Renal pelvis (tissue), 12 donors: ENCODE data around the gene ATXN7L3B. TPM values are rescaled to one million over a fixed set of nuclear protein-coding genes. Genes with fewer than 3 reads are reported as not detected.
"Not testable (repeated sequence)": the region's sequence is repeated elsewhere in the genome, so short reads cannot be mapped to it uniquely, and the experiment has no call there.

ENCODE experiments used
- DNase-seq: peaks from one replicate; pipeline ENCODE4 v3.0.0-alpha.2; 2013
- long read RNA-seq, 16 experiments: transcript quantifications; one replicate each; lab custom pipeline, GENCODE V29; 2026
- polyA plus RNA-seq, 3 donors: library from polyadenylated mRNA; unstranded; fragments of 120-200 nt; gene quantifications; one replicate each; pipeline ENCODE4 v1.2.1, GENCODE V29; 2013; ENCODE audit not compliant: insufficient read length in 3 of 3

ATXN7L3B gene
- polyA plus RNA-seq, result 10 to 100 TPM; 80.2 to 84.4 (median 82.3) TPM
- long read RNA-seq, donor 1, full-length matches to known transcripts, result 181 of 181 reads
- long read RNA-seq, donor 1, partial matches to known transcripts, result 0 of 181 reads
- long read RNA-seq, donor 1, other reads (novel, unspliced or antisense), result 0 of 181 reads
- long read RNA-seq, donor 2, full-length matches to known transcripts, result 231 of 231 reads
- long read RNA-seq, donor 2, partial matches to known transcripts, result 0 of 231 reads
- long read RNA-seq, donor 2, other reads (novel, unspliced or antisense), result 0 of 231 reads
- long read RNA-seq, donor 3, full-length matches to known transcripts, result 202 of 202 reads
- long read RNA-seq, donor 3, partial matches to known transcripts, result 0 of 202 reads
- long read RNA-seq, donor 3, other reads (novel, unspliced or antisense), result 0 of 202 reads
- long read RNA-seq, donor 4, full-length matches to known transcripts, result 173 of 173 reads
- long read RNA-seq, donor 4, partial matches to known transcripts, result 0 of 173 reads
- long read RNA-seq, donor 4, other reads (novel, unspliced or antisense), result 0 of 173 reads
- long read RNA-seq, donor 5, full-length matches to known transcripts, result 95 of 95 reads
- long read RNA-seq, donor 5, partial matches to known transcripts, result 0 of 95 reads
- long read RNA-seq, donor 5, other reads (novel, unspliced or antisense), result 0 of 95 reads
- long read RNA-seq, donor 6, full-length matches to known transcripts, result 239 of 239 reads
- long read RNA-seq, donor 6, partial matches to known transcripts, result 0 of 239 reads
- long read RNA-seq, donor 6, other reads (novel, unspliced or antisense), result 0 of 239 reads
- long read RNA-seq, donor 7, full-length matches to known transcripts, result 234 of 234 reads
- long read RNA-seq, donor 7, partial matches to known transcripts, result 0 of 234 reads
- long read RNA-seq, donor 7, other reads (novel, unspliced or antisense), result 0 of 234 reads
- long read RNA-seq, donor 8, full-length matches to known transcripts, result 146 of 146 reads
- long read RNA-seq, donor 8, partial matches to known transcripts, result 0 of 146 reads
- long read RNA-seq, donor 8, other reads (novel, unspliced or antisense), result 0 of 146 reads
- long read RNA-seq, donor 9, full-length matches to known transcripts, result 274 of 274 reads
- long read RNA-seq, donor 9, partial matches to known transcripts, result 0 of 274 reads
- long read RNA-seq, donor 9, other reads (novel, unspliced or antisense), result 0 of 274 reads
- long read RNA-seq, donor 10, full-length matches to known transcripts, result 287 of 287 reads
- long read RNA-seq, donor 10, partial matches to known transcripts, result 0 of 287 reads
- long read RNA-seq, donor 10, other reads (novel, unspliced or antisense), result 0 of 287 reads
- long read RNA-seq, donor 11, full-length matches to known transcripts, result 151 of 151 reads
- long read RNA-seq, donor 11, partial matches to known transcripts, result 0 of 151 reads
- long read RNA-seq, donor 11, other reads (novel, unspliced or antisense), result 0 of 151 reads
- long read RNA-seq, donor 12, full-length matches to known transcripts, result 304 of 304 reads
- long read RNA-seq, donor 12, partial matches to known transcripts, result 0 of 304 reads
- long read RNA-seq, donor 12, other reads (novel, unspliced or antisense), result 0 of 304 reads
- long read RNA-seq, donor 13, full-length matches to known transcripts, result 130 of 130 reads
- long read RNA-seq, donor 13, partial matches to known transcripts, result 0 of 130 reads
- long read RNA-seq, donor 13, other reads (novel, unspliced or antisense), result 0 of 130 reads
- long read RNA-seq, donor 14, result 0 reads
- long read RNA-seq, donor 15, full-length matches to known transcripts, result 199 of 199 reads
- long read RNA-seq, donor 15, partial matches to known transcripts, result 0 of 199 reads
- long read RNA-seq, donor 15, other reads (novel, unspliced or antisense), result 0 of 199 reads
- long read RNA-seq, donor 16, full-length matches to known transcripts, result 293 of 293 reads
- long read RNA-seq, donor 16, partial matches to known transcripts, result 0 of 293 reads
- long read RNA-seq, donor 16, other reads (novel, unspliced or antisense), result 0 of 293 reads

GRCh38 chr12:74537707-74538385 is at the start of gene ATXN7L3B:
Gene ATXN7L3B, plus strand, starts transcription at chr12:74537835. Its CDS starts 278 bp downstream, at chr12:74538113.
- DNase-seq, result peak; percentile 93

GRCh38 chr12:74488134-74488533 is 49.5 kb upstream of the ATXN7L3B start:
- no peak for DNase-seq

GRCh38 chr12:74489543-74489942 is 48.1 kb upstream of the ATXN7L3B start:
- DNase-seq, result no peak

GRCh38 chr12:74490390-74491064 is 47.1 kb upstream of the ATXN7L3B start:
- no peak for DNase-seq

- no peak for DNase-seq
Measured at GRCh38 chr12:74491374-74491773, 46.3 kb upstream of the ATXN7L3B start.

- no peak for DNase-seq
Measured at GRCh38 chr12:74499192-74499591, 38.4 kb upstream of the ATXN7L3B start.

GRCh38 chr12:74508873-74509657 is 28.6 kb upstream of the ATXN7L3B start:
- DNase-seq, result not testable (repeated sequence)

- no peak for DNase-seq
Measured at GRCh38 chr12:74509886-74510285, 27.7 kb upstream of the ATXN7L3B start.

- no peak for DNase-seq
Measured at GRCh38 chr12:74514098-74514872, 23.4 kb upstream of the ATXN7L3B start.

GRCh38 chr12:74515849-74516248 is 21.8 kb upstream of the ATXN7L3B start:
- no peak for DNase-seq

- DNase-seq, result no peak
Measured at GRCh38 chr12:74526535-74526934, 11.1 kb upstream of the ATXN7L3B start.

- DNase-seq, result no peak
Measured at GRCh38 chr12:74527491-74527890, 10.1 kb upstream of the ATXN7L3B start.

GRCh38 chr12:74530676-74531075 is 7.0 kb upstream of the ATXN7L3B start:
- no peak for DNase-seq

- DNase-seq, result no peak
Measured at GRCh38 chr12:74535536-74535935, 2.1 kb upstream of the ATXN7L3B start.

GRCh38 chr12:74537126-74537706 is 419 bp upstream of the ATXN7L3B start:
- DNase-seq, result peak; percentile 45

- no peak for DNase-seq
Measured at GRCh38 chr12:74538491-74539258, 1.0 kb downstream of the ATXN7L3B start.
